K562 (cell line): ENCODE data around the gene PTK6. TPM values are rescaled to one million over a fixed set of nuclear protein-coding genes. Genes with fewer than 3 reads are reported as not detected.
A peak's percentile ranks its signal among the peaks of the same experiment; 100 is the strongest.

Experiments used
- ARID1B ChIP-seq: fragments of 450-650 bp; IDR thresholded peaks from 2 replicates; pipeline ENCODE4 v1.6.1; 2016; ENCODE audit warnings: antibody characterized with exemption, mild to moderate bottlenecking, inconsistent platforms
- CREM ChIP-seq: IDR thresholded peaks from 2 replicates; pipeline ENCODE4 v1.6.1; 2014; ENCODE audit warnings: antibody characterized with exemption, low read depth
- DNMT1 ChIP-seq: fragments of 450-650 bp; IDR thresholded peaks from 2 replicates; pipeline ENCODE4 v1.6.1; 2016; ENCODE audit warnings: antibody characterized with exemption, mild to moderate bottlenecking
- GATA2 ChIP-seq: sonication (generic); formaldehyde crosslinking; IDR thresholded peaks from 2 replicates; pipeline ENCODE4 v1.4.0; 2020; ENCODE audit warnings: mild to moderate bottlenecking, missing genetic modification reagents
- HDAC6 ChIP-seq: IDR thresholded peaks from 2 replicates; pipeline ENCODE4 v1.6.1; 2012; ENCODE audit warnings: low read depth, mild to moderate bottlenecking, control low read depth, inconsistent platforms, low read length, moderate library complexity
- KLF10 ChIP-seq: fragments of 250-450 bp; sonication (Bioruptor Pico); IDR thresholded peaks from 2 replicates; pipeline ENCODE4 v1.6.1; 2021; ENCODE audit warnings: matching md5 sums
- MAX ChIP-seq: sonication (generic); formaldehyde crosslinking; IDR thresholded peaks from 2 replicates; pipeline ENCODE4 v1.9.0; 2022; ENCODE audit warnings: mild to moderate bottlenecking, missing genetic modification reagents
- MEF2A ChIP-seq: IDR thresholded peaks from 2 replicates; pipeline ENCODE4 v1.6.1; 2011; ENCODE audit warnings: low read depth, mild to moderate bottlenecking, low read length, moderate library complexity; ENCODE audit not compliant: control insufficient read depth
- NCOA4 ChIP-seq: fragments of 450-650 bp; IDR thresholded peaks from 2 replicates; pipeline ENCODE4 v1.6.1; 2018; ENCODE audit warnings: mild to moderate bottlenecking; ENCODE audit not compliant: partially characterized antibody
- POLR2B ChIP-seq: fragments of 450-650 bp; IDR thresholded peaks from 2 replicates; pipeline ENCODE4 v1.6.1; 2018; ENCODE audit warnings: low read depth; ENCODE audit not compliant: partially characterized antibody
- PTRF ChIP-seq: fragments of 450-650 bp; IDR thresholded peaks from 2 replicates; pipeline ENCODE4 v1.6.1; 2016; ENCODE audit warnings: mild to moderate bottlenecking, missing genetic modification characterization, missing compliant biosample characterization
- RB1 ChIP-seq: fragments of 450-650 bp; IDR thresholded peaks from 2 replicates; pipeline ENCODE4 v1.6.1; 2017; ENCODE audit warnings: low read depth, mild to moderate bottlenecking
- RFX7 ChIP-seq: fragments of 250-450 bp; sonication (Bioruptor Pico); IDR thresholded peaks from 2 replicates; pipeline ENCODE4 v1.5.1; 2021; ENCODE audit warnings: mild to moderate bottlenecking
- SMAD3 ChIP-seq: fragments of 450-650 bp; formaldehyde crosslinking; conservative IDR thresholded peaks from 2 replicates; pipeline ENCODE4 v1.4.0; 2020; ENCODE audit warnings: mild to moderate bottlenecking
- SMARCE1 ChIP-seq: fragments of 450-650 bp; IDR thresholded peaks from 2 replicates; pipeline ENCODE4 v1.7.1; 2016; ENCODE audit warnings: mild to moderate bottlenecking
- SMC3 ChIP-seq: conservative IDR thresholded peaks from 2 replicates; pipeline ENCODE4 v1.6.1; 2011; ENCODE audit warnings: low read depth, low read length, improper control_type of control experiment; ENCODE audit not compliant: insufficient read depth
- TEAD1 ChIP-seq, 2 experiments: fragments of 450-650 bp in 1 of 2; sonication (generic) in 1 of 2; formaldehyde crosslinking; IDR thresholded peaks; 2 replicates each; pipeline versions ENCODE4 v1.4.0 to v1.8.0; 2020 to 2022; ENCODE audit warnings: mild to moderate bottlenecking in 2 of 2, missing genetic modification reagents in 1 of 2
- TRIM28 ChIP-seq: fragments of 450-650 bp; IDR thresholded peaks from 2 replicates; pipeline ENCODE4 v1.6.1; 2017
- ZNF589 ChIP-seq: fragments of 200-800 bp; sonication (Bioruptor generic); IDR thresholded peaks from 2 replicates; pipeline ENCODE4 v1.6.1; 2016; ENCODE audit warnings: low read depth, missing genetic modification characterization, missing compliant biosample characterization
- polyA plus RNA-seq, 8 experiments: library from polyadenylated mRNA; depleted of rRNA in 4 of 8; stranded (reverse) in 5 of 8; unstranded in 3 of 8; fragments of >200 nt; fragmentation: Nextera tagmentation in 2 of 8; fragmentation: Illumina TruSeq in 1 of 8; extraction: Ambion mirVana in 2 of 8; extraction: Trizol in 1 of 8; gene quantifications; 2 replicates each; pipeline versions ENCODE4 v1.2.1 to v1.2.3, GENCODE V29; 2011 to 2014; ENCODE audit warnings: inconsistent platforms in 1 of 8, missing spikeins in 1 of 8
- total RNA-seq, 7 experiments: library from RNA; depleted of rRNA in 6 of 7; stranded (reverse); fragments of >200 nt in 6 of 7; fragmentation: Illumina TruSeq in 2 of 7; extraction: Trizol in 2 of 7; gene quantifications; 2 replicates each; pipeline versions ENCODE4 v1.2.1 to v1.2.3, GENCODE V29; 2011 to 2021; ENCODE audit warnings: low replicate concordance in 1 of 7
- TF ChIP-seq, protein P1 (sequence below): fragments of 250-450 bp; sonication (Bioruptor Pico); IDR thresholded peaks from 2 replicates; pipeline ENCODE4 v1.5.1; 2021; ENCODE audit warnings: mild to moderate bottlenecking
- TF ChIP-seq, protein P2 (sequence below): IDR thresholded peaks from 2 replicates; pipeline ENCODE4 v1.6.1; 2012; ENCODE audit warnings: low read depth, low read length, improper control_type of control experiment, borderline replicate concordance
- TF ChIP-seq, protein P3 (sequence below): fragments of 450-650 bp; formaldehyde crosslinking; IDR thresholded peaks from 2 replicates; pipeline ENCODE4 v1.4.0; 2020; ENCODE audit warnings: mild to moderate bottlenecking, moderate library complexity
- TF ChIP-seq, protein P4 (sequence below): IDR thresholded peaks from 3 replicates; pipeline ENCODE4 v1.6.1; 2011; ENCODE audit warnings: borderline replicate concordance, mild to moderate bottlenecking; ENCODE audit not compliant: insufficient read length, insufficient read depth

The PTK6 gene
- total and polyA plus RNA-seq, 9 of the 15 experiments (the other 6 are each of a cell fraction or from before 2014, with no cell fraction given): 0.07 TPM; not detected in 8

GRCh38 chr20:63495741-63496595 is 41.2 kb downstream of the PTK6 start (continued):
- TF ChIP-seq RFX7 (CRISPR knock-in tag) (no peak), TEAD1 (CRISPR knock-in tag; IDR thresholded peaks at IDR 0.05) (peak in 1 of 2 experiments; percentile 64; a peak in 1 of 4 replicates), PTRF (tag) (no peak), DNMT1 (no peak), KLF10 (CRISPR knock-in tag) (no peak), POLR2B (no peak), MAX (CRISPR knock-in tag) (peak; percentile 60; the same call in 1 of the 2 replicates), HDAC6 (no peak), NCOA4 (no peak), SMARCE1 (no peak), MEF2A (no peak), GATA2 (CRISPR knock-in tag) (no peak), TRIM28 (no peak), CREM (peak; percentile 63), ZNF589 (CRISPR knock-in tag) (no peak), ARID1B (no peak), SMC3 (peak; percentile 59; the same call in 1 of the 2 replicates), SMAD3 (CRISPR knock-in tag) (no peak), RB1 (peak; percentile 59; the same call in 1 of the 2 replicates)
- TF ChIP-seq, protein P1, sequence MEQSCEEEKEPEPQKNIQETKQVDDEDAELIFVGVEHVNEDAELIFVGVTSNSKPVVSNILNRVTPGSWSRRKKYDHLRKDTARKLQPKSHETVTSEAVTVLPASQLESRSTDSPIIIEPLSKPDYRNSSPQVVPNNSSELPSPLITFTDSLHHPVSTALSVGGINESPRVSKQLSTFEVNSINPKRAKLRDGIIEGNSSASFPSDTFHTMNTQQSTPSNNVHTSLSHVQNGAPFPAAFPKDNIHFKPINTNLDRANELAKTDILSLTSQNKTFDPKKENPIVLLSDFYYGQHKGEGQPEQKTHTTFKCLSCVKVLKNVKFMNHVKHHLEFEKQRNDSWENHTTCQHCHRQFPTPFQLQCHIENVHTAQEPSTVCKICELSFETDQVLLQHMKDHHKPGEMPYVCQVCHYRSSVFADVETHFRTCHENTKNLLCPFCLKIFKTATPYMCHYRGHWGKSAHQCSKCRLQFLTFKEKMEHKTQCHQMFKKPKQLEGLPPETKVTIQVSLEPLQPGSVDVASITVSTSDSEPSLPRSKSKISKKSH (CRISPR knock-in tag): no peak
- TF ChIP-seq, protein P2, sequence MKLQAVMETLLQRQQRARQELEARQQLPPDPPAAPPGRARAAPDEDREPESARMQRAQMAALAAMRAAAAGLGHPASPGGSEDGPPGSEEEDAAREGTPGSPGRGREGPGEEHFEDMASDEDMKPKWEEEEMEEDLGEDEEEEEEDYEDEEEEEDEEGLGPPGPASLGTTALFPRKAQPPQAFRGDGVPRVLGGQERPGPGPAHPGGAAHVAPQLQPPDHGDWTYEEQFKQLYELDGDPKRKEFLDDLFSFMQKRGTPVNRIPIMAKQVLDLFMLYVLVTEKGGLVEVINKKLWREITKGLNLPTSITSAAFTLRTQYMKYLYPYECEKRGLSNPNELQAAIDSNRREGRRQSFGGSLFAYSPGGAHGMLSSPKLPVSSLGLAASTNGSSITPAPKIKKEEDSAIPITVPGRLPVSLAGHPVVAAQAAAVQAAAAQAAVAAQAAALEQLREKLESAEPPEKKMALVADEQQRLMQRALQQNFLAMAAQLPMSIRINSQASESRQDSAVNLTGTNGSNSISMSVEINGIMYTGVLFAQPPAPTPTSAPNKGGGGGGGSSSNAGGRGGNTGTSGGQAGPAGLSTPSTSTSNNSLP: no peak
- TF ChIP-seq, protein P3, sequence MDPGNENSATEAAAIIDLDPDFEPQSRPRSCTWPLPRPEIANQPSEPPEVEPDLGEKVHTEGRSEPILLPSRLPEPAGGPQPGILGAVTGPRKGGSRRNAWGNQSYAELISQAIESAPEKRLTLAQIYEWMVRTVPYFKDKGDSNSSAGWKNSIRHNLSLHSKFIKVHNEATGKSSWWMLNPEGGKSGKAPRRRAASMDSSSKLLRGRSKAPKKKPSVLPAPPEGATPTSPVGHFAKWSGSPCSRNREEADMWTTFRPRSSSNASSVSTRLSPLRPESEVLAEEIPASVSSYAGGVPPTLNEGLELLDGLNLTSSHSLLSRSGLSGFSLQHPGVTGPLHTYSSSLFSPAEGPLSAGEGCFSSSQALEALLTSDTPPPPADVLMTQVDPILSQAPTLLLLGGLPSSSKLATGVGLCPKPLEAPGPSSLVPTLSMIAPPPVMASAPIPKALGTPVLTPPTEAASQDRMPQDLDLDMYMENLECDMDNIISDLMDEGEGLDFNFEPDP (CRISPR knock-in tag): no peak
- TF ChIP-seq, protein P4, sequence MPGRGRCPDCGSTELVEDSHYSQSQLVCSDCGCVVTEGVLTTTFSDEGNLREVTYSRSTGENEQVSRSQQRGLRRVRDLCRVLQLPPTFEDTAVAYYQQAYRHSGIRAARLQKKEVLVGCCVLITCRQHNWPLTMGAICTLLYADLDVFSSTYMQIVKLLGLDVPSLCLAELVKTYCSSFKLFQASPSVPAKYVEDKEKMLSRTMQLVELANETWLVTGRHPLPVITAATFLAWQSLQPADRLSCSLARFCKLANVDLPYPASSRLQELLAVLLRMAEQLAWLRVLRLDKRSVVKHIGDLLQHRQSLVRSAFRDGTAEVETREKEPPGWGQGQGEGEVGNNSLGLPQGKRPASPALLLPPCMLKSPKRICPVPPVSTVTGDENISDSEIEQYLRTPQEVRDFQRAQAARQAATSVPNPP: no peak
